HG02981 (cell line): Measurements from ENCODE around the gene CDHR2.

Experiments
- ATAC-seq: cut with Tn5 transposase; IDR thresholded peaks from one replicate; pipeline ENCODE4 v1.9.1; 2021; ENCODE audit warnings: mild to moderate bottlenecking, moderate library complexity; ENCODE audit not compliant: unreplicated experiment

CDHR2 gene

DNA sequence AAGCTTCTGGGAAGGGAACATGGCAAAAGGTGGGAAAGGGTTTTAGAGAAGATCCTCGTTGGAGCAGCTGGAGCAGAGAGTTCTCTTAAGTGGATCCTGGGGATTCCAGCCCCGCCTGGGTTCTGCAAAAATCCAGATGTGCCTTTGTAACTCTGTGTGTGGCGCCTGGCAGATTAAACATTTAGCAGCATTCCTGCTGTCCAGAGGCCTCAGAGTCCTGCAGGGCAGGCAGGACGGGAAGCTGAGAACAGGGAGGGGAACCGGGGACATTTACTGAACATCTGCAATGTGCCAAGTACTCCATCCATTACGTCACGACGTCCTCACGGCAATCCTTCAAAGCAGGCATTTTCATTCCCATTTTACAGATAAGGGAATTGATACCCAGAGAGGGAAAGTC is 87.3 kb downstream of the CDHR2 start:
- ATAC-seq: no peak

DNA sequence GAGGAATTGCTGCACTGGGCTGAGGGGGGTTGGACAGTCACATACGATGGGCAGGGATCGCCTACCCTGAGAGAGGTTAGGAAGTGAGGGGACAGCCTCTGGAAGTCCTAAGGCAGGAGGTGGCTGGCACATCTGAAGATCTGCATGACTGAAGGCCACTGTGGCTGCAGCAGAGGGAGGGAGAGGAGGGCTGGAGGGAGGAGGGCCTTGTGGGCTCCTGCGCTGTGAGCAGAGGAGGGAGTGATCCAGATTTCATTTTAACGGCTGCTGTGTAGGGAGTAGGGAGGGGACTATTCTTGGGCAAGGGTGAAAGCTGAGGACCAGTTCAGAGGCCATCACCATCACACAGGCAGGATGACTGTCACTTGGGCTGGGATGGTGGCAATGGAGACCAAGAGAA is 88.4 kb downstream of the CDHR2 start:
- ATAC-seq: no peak

DNA sequence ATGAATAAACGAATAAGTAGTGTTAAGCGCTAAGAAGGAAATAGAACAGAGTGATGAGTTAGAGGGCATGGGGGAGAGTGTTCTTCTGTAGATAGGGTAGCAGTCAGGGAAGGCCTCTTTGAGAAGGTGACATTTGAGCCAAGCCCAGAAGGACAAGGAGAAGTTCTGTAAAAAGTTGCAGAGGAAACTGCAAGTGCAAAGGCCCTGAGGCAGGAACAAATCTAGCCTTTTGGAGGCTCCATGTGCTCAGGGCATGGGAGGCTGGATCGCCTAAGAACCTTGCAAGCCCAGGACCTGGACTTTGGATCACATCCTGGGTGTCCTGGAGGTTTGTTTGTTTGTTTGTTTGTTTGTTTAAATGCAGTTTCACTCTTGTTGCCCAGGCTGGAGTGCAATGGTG is 89.3 kb downstream of the CDHR2 start:
- ATAC-seq: no peak

DNA sequence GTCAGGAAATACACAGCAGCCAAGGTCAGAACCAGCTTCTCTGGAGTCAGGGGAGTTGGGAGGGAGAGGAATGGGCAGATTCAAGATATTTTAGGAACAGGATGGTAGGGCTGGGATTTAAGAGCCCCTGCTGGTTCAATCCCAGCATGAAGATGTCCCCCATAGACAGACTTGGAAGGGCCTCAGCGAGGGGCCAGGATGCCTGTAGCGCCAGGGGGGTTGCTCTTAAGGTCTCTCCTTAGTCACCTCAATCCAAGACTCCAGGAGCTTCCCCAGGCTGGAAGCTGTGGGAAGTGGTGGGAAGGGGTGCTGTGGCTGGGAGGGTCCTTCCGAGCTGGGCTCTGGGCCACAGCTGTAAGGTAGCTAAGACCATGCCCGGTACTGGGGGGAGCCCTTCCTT is 90.1 kb downstream of the CDHR2 start:
- no peak for ATAC-seq

DNA sequence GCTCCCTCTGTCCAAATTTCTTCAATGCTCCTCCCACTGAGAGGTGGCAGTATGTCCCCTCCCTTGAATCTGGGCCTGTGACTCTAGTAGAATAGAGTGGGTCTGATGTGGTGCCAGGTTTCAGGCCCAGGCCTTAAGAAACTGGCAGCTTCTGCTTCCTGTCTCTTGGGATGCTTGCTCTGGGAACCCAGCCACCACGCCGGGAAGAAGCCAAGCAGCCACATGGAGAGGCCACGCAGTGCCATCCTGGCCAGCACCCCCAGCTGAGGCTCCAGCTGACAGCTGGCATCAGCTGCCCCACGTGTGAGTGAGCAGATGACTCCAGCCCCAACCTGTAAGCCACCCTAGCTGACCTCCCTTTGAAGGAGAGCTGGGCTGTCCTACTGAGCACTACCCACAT is 90.8 kb downstream of the CDHR2 start:
- no peak for ATAC-seq

DNA sequence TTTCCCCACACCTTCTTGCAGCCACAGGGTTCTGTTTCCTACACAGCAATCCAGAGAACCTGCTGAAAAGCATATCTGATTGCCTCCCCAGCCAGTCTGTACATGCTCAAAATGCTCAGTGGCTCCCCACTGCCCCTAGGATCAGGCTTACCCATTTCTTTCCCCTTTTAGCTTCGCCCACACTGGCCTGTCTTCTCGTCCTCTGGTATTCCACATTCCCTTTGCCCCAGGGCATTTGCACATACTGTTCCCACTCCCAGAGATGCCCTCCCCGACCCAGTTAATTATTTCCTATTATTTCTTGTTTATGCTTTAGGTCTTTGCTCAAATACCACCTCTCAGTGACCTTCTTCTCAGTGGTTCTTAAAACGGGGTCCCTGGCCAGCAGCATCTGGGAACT is 91.5 kb downstream of the CDHR2 start:
- ATAC-seq: no peak

DNA sequence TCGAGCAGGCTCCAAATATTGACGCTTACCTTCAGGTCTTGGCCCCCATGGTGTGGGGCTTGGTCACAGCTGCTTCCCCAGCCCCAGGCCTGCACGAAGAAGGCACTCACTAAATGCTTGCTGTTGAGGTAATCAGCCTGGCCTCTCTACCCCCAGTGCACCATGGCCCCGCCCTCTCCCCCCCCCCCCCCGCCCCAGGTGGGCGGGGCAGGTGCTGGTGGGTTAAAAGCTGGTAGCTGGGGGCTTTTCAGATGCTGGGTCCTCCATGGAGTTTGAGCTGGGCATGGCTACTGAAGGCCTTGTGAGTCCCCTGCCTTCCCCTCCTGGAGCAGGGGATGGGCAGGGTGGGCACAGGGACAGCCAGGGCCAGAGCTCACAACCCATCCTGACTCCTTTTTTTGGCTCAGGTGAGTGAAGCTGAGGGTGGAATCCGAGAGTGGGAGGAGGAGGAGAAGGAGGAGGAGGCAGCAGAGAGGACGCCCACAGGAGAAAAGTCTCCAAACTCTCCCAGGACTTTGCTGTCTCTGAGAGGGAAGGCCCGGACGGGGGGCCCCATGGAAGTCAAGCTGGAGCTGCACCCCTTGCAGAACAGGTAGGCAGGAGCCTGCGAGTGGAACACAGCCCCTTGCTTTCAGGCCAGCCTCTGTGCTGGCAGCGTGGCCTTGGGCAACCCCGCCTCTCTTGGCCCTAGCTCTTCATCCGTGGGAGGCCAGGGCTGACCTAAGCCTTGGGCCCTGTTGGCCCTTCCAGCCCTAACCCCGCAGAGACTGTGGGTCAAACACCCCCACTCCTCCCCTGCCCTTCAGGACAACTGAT is 93.7 kb downstream of the CDHR2 start:
- no peak for ATAC-seq

DNA sequence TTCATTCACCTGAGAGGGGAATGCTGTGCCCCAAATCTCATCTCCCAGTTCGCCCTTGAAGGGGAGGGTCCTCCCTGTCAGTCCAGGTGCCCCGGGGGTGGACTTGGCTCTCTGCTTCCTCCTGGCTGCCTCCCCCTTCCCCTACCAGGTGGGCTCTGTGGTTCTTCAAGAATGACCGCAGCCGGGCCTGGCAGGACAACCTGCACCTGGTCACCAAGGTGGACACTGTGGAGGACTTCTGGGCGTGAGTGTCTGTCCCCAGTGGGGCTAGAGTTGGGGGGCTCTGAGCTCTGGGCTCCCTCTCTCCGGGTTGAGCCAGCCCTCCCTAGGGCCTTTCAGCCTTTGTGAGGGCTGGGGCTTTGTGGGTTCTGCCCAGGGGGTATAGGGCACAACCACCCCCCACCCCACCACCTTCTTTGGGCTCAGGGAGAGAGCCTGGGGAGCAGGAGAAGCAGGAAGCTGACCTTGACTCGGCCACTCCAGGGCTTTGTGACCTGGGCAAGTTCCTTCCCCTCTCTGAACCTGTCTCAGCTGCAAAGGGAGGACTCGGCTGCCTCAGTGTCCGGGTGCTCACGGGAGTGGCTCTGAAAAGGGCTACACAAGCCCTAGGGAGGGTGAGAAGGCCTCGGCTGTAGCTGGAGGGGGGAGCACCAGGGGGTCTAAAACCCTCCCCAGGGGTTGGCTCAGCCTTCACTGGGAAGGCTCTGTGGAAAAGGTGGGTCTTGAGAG is 94.5 kb downstream of the CDHR2 start:
- no peak for ATAC-seq

DNA sequence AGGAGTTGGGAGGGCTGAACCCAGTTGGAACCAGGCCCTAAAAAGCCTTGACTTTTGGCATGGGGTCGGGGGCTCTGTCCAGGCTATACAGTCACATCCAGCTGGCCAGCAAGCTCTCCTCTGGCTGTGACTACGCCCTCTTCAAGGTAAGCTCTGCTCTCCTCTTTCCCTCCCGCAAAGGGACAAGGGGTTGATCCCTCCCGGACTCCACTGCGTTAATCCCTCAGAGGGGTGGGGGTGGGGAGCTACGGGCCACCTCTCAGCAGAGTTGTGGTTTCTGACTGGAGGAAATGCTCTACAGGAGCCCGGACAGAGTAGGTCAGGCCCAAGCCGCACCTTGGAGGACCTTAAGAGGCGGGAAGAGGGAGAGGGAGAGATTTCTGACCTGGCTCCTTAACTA is 95.2 kb downstream of the CDHR2 start:
- no peak for ATAC-seq

DNA sequence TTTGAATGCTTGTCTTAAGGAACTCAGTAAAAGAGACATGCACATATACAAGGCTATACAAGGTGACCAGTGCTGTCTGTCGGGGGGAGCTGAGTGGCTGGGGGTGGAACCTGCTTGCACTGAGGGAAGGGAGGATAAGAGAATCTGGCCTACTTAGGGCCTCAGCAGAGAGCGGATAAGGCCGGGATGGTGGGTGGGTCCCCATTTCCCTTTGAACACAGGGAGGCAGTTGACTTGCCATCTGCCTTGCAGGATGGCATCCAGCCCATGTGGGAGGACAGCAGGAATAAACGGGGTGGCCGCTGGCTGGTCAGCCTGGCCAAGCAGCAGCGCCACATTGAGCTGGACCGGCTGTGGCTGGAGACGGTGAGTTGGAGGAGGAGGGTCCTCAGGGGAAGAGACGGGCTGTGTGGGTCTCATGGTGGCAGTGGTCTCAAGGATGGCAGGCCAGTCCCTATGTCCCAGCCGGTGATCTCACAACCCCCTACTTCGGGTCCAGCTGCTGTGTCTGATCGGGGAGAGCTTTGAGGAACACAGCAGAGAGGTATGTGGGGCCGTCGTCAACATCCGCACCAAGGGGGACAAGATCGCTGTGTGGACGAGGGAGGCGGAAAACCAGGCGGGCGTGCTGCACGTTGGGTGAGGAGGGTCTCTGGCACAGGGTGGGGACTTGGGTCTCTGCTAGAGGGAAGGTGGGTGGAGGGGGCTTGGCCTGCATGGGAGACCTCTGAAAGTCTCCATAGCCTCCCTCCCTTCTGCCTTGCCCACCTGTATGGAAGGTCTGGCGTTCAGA is 95.9 kb downstream of the CDHR2 start:
- ATAC-seq: no peak
